Glomerular visceral epithelial cell (primary cell): ENCODE measurements around the gene MYOM3.
A peak's percentile ranks its signal among the peaks of the same experiment; 100 is the strongest.

Experiments
- DNase-seq: peaks from one replicate; pipeline ENCODE4 v3.0.0-alpha.2; 2016; ENCODE audit errors: extremely low spot score

The MYOM3 gene

GRCh38 chr1:24111996-24112779 lies at the start of gene MYOM3:
TSS of gene MYOM3 (minus strand) at chr1:24112135. CDS start at chr1:24108636, 3,499 bp downstream.
- DNase-seq: peak; percentile 77

GRCh38 chr1:24161270-24161669 lies 49.3 kb upstream of the MYOM3 start:
- no peak for DNase-seq

GRCh38 chr1:24159366-24159765 lies 47.4 kb upstream of the MYOM3 start:
- DNase-seq: no peak

GRCh38 chr1:24157918-24158481 lies 46.1 kb upstream of the MYOM3 start:
- DNase-seq: no peak

GRCh38 chr1:24156542-24157260 lies 44.8 kb upstream of the MYOM3 start:
- DNase-seq: no peak

- DNase-seq: peak; percentile 49
These were observed 43.3 kb upstream of the MYOM3 start for GRCh38 chr1:24155011-24155782.

GRCh38 chr1:24154215-24154614 lies 42.3 kb upstream of the MYOM3 start:
- no peak for DNase-seq

- no peak for DNase-seq
These were observed 40.9 kb upstream of the MYOM3 start for GRCh38 chr1:24152631-24153494.

GRCh38 chr1:24151175-24151533 lies 39.2 kb upstream of the MYOM3 start:
- no peak for DNase-seq

GRCh38 chr1:24150234-24151174 lies 38.6 kb upstream of the MYOM3 start:
- DNase-seq: peak; percentile 88

- peak; percentile 61 for DNase-seq
These were observed 37.9 kb upstream of the MYOM3 start for GRCh38 chr1:24149866-24150233.

GRCh38 chr1:24147816-24148215 lies 35.9 kb upstream of the MYOM3 start:
- DNase-seq: no peak

- no peak for DNase-seq
These were observed 35.3 kb upstream of the MYOM3 start for GRCh38 chr1:24147194-24147593.

- DNase-seq: peak; percentile 39
These were observed 30.9 kb upstream of the MYOM3 start, which contains the start of gene IL22RA1 for GRCh38 chr1:24142546-24143534. TSS of gene IL22RA1 (minus strand) at chr1:24143140. CDS start at chr1:24143082, 58 bp downstream.

- no peak for DNase-seq
These were observed 29.5 kb upstream of the MYOM3 start for GRCh38 chr1:24141311-24141997.

GRCh38 chr1:24140741-24141181 lies 28.8 kb upstream of the MYOM3 start:
- DNase-seq: no peak

GRCh38 chr1:24139841-24140425 lies 28.0 kb upstream of the MYOM3 start:
- DNase-seq: no peak

- no peak for DNase-seq
These were observed 27.2 kb upstream of the MYOM3 start for GRCh38 chr1:24139222-24139489.
